Fibroblast of mammary gland (primary cell): Measurements from ENCODE around the gene ASIP.
"Not testable (repeated sequence)": the region's sequence is repeated elsewhere in the genome, so short reads cannot be mapped to it uniquely, and the experiment has no call there.

Experiments
- DNase-seq: peaks from one replicate; pipeline ENCODE4 v3.0.0-alpha.2; 2010; ENCODE audit warnings: low read depth
- H3K4me3 ChIP-seq: 2 replicates; pipeline ENCODE4 v1.5.1; 2011; ENCODE audit warnings: low read depth, mild to moderate bottlenecking, low read length, moderate library complexity; ENCODE audit not compliant: control insufficient read depth
- TF ChIP-seq, protein P1 (sequence below): conservative IDR thresholded peaks from 2 replicates; pipeline ENCODE4 v1.5.1; 2011; ENCODE audit warnings: low read depth, low read length, inconsistent platforms; ENCODE audit not compliant: control insufficient read depth, insufficient read depth

The ASIP gene

DNA sequence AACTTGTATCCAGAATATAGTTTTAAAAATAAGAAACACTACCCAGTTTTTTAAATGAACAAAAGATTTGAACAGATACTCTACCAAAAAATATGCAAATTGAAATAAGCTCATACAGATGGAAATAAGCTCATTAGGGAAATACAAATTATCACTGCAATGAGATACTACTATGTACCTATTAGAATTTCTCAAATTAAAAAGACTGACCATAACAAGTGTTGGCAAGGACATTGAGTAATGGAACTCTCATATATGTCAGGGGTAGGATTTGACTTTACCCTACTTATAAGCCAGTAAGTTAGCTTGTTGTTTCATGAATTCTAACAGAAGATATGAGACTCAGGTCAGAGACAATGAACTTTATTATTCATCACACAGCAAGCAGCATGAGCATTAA lies 9.6 kb upstream of the ASIP start:
- TF ChIP-seq, protein P1, sequence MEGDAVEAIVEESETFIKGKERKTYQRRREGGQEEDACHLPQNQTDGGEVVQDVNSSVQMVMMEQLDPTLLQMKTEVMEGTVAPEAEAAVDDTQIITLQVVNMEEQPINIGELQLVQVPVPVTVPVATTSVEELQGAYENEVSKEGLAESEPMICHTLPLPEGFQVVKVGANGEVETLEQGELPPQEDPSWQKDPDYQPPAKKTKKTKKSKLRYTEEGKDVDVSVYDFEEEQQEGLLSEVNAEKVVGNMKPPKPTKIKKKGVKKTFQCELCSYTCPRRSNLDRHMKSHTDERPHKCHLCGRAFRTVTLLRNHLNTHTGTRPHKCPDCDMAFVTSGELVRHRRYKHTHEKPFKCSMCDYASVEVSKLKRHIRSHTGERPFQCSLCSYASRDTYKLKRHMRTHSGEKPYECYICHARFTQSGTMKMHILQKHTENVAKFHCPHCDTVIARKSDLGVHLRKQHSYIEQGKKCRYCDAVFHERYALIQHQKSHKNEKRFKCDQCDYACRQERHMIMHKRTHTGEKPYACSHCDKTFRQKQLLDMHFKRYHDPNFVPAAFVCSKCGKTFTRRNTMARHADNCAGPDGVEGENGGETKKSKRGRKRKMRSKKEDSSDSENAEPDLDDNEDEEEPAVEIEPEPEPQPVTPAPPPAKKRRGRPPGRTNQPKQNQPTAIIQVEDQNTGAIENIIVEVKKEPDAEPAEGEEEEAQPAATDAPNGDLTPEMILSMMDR, result no peak
- H3K4me3 ChIP-seq, result no peak overlapping the region
- DNase-seq, result no peak

DNA sequence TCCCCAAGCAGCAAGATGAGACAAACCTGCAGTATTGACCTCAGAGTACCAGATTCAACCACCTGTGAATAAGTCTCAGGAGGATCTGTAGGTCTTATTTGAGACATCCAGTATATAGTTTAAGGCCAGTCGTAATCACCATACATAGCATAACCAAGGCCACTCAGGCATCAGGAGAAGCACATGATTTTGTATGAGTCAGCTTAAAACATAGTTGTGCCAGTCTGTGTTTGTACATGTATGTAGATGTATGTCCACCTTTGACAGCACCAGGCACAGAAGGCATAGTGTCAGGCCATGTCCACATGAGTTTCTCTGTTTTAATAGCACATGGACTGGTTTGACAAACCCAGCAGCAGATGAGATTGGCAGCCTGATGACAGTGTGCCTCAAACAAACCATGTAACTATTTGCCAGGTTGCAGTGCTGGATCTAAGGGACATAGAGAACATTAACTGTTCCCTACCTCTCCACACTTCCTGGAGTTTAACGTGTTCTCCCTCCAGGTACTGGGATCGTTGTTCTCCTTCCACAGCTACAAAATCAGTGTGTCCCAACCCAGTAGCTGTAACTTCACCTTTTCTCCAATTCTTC lies 8.6 kb upstream of the ASIP start:
- DNase-seq, result no peak
- no peak overlapping the region for H3K4me3 ChIP-seq
- TF ChIP-seq, protein P1, result no peak

DNA sequence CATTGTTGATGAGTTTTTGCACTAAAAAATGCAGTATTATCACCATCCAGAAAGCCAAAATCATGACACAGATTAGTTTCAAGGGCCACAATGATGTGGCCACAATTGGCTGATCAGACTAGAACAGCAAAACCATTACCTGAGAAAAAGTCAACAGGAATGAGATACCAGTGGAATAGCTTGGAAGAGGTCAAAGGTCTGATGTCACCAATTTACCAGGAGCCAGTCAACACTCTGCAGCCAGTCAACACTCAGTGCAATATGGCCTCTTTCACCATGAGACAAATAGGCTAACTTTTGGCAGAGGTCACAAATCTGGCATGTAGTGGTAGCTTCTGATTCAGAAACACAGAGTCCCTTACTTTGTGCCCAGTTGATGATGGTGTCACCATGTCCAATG lies 7.5 kb upstream of the ASIP start:
- no peak overlapping the region for H3K4me3 ChIP-seq
- TF ChIP-seq, protein P1, result no peak
- no peak for DNase-seq

DNA sequence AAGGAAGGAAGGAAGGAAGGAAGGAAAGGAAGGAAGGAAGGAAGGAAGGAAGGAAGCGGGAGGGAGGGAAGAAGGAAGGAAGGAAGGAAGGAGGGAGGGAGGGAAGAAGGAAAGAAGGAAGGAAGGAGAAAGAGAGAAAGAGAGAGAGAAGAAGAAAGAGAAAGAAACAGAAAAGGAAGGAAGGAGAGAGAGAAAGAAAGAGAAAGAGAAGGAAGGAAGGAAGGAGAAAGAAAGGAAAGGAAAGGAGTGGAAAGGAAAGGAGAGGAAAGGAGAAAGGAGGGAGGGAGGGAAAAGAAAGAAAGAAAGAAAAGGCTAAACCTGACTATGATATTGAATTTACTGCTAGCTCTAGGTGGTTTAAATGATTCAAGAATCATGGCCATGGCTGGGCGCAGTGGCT lies 5.3 kb upstream of the ASIP start:
- H3K4me3 ChIP-seq, result no peak overlapping the region
- TF ChIP-seq, protein P1, result no peak
- no peak for DNase-seq

DNA sequence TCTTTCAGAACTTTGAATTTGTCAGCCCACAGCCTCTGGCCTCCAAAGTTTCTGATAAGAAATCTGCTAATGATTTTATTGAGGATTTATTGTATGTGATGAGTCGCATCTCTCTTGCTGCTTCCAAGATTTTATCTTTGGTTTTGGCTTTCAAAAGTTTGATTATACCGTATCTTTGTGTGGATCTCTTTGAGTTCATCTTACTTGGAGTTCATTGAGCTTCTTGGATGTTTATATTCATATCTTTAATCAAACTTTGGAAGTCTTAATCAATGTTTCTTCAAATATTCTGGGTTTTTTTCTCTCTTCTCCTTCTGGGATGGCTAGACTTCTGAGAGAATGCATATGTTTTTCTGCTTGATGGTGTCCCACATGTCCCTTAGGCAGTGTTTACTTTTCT lies 3.3 kb upstream of the ASIP start:
- H3K4me3 ChIP-seq, result no peak overlapping the region
- no peak for DNase-seq
- TF ChIP-seq, protein P1, result no peak

DNA sequence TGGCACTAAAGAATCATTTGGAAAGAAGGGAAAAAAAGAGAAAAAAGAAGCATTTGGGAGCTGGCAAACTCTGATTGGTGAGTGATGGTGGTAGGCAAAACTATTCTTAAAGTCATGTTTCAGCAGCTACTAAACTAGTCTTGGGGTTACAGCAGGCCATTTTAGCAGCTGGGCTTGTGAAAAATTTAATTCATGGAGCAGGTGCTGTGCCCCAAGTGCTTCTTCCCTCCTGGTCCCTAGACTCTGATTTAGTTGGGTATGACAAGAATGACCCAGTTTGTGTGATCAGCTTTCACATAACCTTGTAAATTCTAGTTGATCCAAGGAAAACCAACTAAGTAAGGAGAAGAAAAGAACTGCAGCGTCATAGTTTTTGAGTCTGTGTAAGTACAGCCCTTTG lies 1.1 kb upstream of the ASIP start:
- DNase-seq, result no peak
- no peak overlapping the region for H3K4me3 ChIP-seq
- TF ChIP-seq, protein P1, result no peak

DNA sequence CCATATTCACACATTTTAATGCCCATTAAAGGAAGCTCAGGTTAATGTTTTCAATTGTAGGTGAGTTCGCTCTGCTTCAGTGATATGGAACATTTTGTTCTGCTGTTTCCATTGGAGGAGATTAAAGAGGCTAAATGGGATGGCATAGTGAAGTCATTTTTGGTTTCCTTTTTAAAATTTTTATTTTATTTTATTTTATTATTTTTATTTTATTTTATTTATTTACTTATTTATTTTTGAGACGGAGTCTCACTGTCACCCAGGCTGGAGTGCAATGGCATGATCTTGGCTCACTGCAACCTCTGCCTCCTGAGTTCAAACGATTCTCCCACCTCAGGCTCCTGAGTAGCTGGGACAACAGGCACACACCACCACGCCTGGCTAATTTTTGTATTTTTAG lies 792 bp downstream of the ASIP start:
- DNase-seq, H3K4me3 ChIP-seq: not testable (repeated sequence)
